Mononuclear cell (primary cell): ENCODE measurements around the gene AURKAIP1. TPM values are rescaled to one million over a fixed set of nuclear protein-coding genes. Genes with fewer than 3 reads are reported as not detected.

Experiments
- total RNA-seq: library from RNA; depleted of rRNA; stranded (reverse); fragments of >200 nt; gene quantifications from one replicate; pipeline ENCODE4 v1.2.3, GENCODE V29; 2012

AURKAIP1 gene
- total RNA-seq, 1 donor, result 27.8 TPM

Other genes starting within 250 kb of the AURKAIP1 start
- gene TTLL10, start 201.3 kb downstream of the AURKAIP1 start, total RNA-seq, result 0.42 TPM
- gene TNFRSF18, start 168.6 kb downstream of the AURKAIP1 start, total RNA-seq, result 1.2 TPM
- gene TNFRSF4, start 161.1 kb downstream of the AURKAIP1 start, total RNA-seq, result 3.3 TPM
- gene SDF4, start 143.2 kb downstream of the AURKAIP1 start, total RNA-seq, result 50.0 TPM
- 5.9 TPM for gene B3GALT6, start 143.0 kb downstream of the AURKAIP1 start, total RNA-seq
- gene C1QTNF12, start 128.5 kb downstream of the AURKAIP1 start, total RNA-seq, result 1.6 TPM
- gene UBE2J2, start 101.4 kb downstream of the AURKAIP1 start, total RNA-seq, result 26.9 TPM
- 2.6 TPM for gene SCNN1D, start 94.8 kb downstream of the AURKAIP1 start, total RNA-seq
- 16.8 TPM for gene ACAP3, start 67.3 kb downstream of the AURKAIP1 start, total RNA-seq
- gene PUSL1, start 66.6 kb downstream of the AURKAIP1 start, total RNA-seq, result 12.6 TPM
- gene INTS11, start 50.5 kb downstream of the AURKAIP1 start, total RNA-seq, result 51.2 TPM
- gene CPTP, start 50.4 kb downstream of the AURKAIP1 start, total RNA-seq, result 8.5 TPM
- 0.94 TPM for gene TAS1R3, start 43.9 kb downstream of the AURKAIP1 start, total RNA-seq
- gene DVL1, start 25.8 kb downstream of the AURKAIP1 start, total RNA-seq, result 17.9 TPM
- 1.6 TPM for gene MXRA8, start 16.7 kb downstream of the AURKAIP1 start, total RNA-seq
- 127 TPM for gene CCNL2, start 24.1 kb upstream of the AURKAIP1 start, total RNA-seq
- gene MRPL20, start 32.1 kb upstream of the AURKAIP1 start, total RNA-seq, result 39.5 TPM
- not detected for gene ANKRD65, start 46.1 kb upstream of the AURKAIP1 start, total RNA-seq
- 0.10 TPM for gene VWA1, start 60.5 kb upstream of the AURKAIP1 start, total RNA-seq
- 0.63 TPM for gene ATAD3C, start 74.5 kb upstream of the AURKAIP1 start, total RNA-seq
- 11.5 TPM for gene ATAD3B, start 96.6 kb upstream of the AURKAIP1 start, total RNA-seq
- 4.9 TPM for gene ATAD3A, start 137.0 kb upstream of the AURKAIP1 start, total RNA-seq
- gene TMEM240, start 165.4 kb upstream of the AURKAIP1 start, total RNA-seq, result not detected
- 47.9 TPM for gene SSU72, start 199.7 kb upstream of the AURKAIP1 start, total RNA-seq
- gene FNDC10, start 224.9 kb upstream of the AURKAIP1 start, total RNA-seq, result 1.2 TPM
- 23.1 TPM for gene MIB2, start 240.3 kb upstream of the AURKAIP1 start, total RNA-seq